ENCODE results near the gene NOLC1.

DNA sequence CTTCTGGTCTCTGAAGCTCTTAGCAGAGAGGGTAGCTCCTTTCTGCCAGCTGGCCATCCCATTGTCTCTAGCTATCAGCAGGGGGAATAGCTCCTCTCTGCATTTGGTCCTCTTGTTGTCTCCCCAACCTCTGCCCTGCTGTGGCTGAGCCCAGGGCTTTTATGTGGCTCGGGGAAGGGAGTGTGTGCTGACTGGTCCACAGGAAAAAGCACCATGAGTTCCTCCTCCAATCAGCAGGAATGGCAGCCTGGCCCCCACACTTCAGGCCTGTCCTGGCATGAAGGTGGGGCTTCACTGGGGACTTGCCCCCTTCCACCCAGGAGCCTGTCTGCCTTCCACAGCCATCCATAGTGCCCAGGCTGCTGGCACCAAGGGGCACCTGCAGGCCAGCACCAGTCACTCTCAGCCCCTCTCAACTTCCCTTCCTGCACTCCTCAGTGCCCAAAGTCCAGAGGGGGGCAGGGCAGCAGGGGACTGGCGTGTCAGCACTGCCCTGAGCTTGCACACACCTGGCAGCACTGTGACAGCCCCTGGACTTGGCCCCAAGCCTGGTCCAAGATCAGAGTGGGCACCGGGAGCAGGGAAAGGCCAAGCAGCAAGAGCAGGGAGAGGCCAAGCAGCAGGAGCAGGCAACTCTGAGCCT, 36.2 kb downstream of the NOLC1 start:
- TF ChIP-seq, protein P1, sequence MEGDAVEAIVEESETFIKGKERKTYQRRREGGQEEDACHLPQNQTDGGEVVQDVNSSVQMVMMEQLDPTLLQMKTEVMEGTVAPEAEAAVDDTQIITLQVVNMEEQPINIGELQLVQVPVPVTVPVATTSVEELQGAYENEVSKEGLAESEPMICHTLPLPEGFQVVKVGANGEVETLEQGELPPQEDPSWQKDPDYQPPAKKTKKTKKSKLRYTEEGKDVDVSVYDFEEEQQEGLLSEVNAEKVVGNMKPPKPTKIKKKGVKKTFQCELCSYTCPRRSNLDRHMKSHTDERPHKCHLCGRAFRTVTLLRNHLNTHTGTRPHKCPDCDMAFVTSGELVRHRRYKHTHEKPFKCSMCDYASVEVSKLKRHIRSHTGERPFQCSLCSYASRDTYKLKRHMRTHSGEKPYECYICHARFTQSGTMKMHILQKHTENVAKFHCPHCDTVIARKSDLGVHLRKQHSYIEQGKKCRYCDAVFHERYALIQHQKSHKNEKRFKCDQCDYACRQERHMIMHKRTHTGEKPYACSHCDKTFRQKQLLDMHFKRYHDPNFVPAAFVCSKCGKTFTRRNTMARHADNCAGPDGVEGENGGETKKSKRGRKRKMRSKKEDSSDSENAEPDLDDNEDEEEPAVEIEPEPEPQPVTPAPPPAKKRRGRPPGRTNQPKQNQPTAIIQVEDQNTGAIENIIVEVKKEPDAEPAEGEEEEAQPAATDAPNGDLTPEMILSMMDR (IDR thresholded peaks at IDR 0.05) = no peak
- no peak for TF ChIP-seq EZH2 (IDR thresholded peaks at IDR 0.05; ENCODE audit: borderline replicate concordance, insufficient read depth, low read depth, low read length, poor library complexity, severe bottlenecking)
